ENCODE data around the gene PRKAG2.

DNA sequence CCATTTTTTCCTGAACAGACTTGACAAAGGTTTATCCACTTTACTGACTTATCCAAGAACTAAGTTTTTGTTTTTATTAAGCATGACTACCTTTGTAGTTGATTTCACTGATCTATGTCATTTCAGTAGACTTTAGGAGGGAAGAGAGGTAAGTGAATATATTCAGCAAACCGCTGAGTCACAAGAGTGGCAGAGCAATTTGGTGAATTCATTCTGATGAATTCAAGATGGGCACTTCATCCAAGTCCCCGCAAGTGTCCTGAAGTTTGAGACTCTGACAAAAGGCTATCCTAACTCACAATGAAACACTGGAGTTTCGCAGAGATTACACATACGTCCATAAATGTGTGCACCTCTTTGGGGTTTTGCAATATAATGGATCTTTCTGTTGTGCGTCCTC lies 255.0 kb downstream of the PRKAG2 start:
- no peak for TF ChIP-seq POLR2A (IDR thresholded peaks at IDR 0.05)
- TF ChIP-seq CTCF (IDR thresholded peaks at IDR 0.05), result no peak
